Measurements from ENCODE around the gene MYOM3.
"Not testable (repeated sequence)": the region's sequence is repeated elsewhere in the genome, so short reads cannot be mapped to it uniquely, and the experiment has no call there.

MYOM3 gene

GRCh38 chr1:24048205-24048869 lies 63.6 kb downstream of the MYOM3 start:
- Histone ChIP-seq H3K4me3 (ENCODE audit: low read length) (no peak overlapping the region), H3K27ac (ENCODE audit: low read depth, low read length) (no peak overlapping the region), H3K4me2 (ENCODE audit: low read length) (no peak overlapping the region), H3K9me3 (ENCODE audit: control insufficient read depth, insufficient read depth, low read length) (no peaks in the 10 kb centered on the region), H3K36me3 (ENCODE audit: control insufficient read depth, low read length) (no peaks in the 10 kb centered on the region), H3K4me1 (ENCODE audit: control insufficient read depth, low read length) (no peaks in the 10 kb centered on the region), H3F3A (ENCODE audit: control insufficient read depth, insufficient read depth) (no peaks in the 10 kb centered on the region), H3K27me3 (ENCODE audit: control insufficient read depth, low read length) (0 out of 2 replicates have a peak, but pooled peaks cover 6% of the 10 kb centered on the region), H3K79me2 (ENCODE audit: control insufficient read depth, low read length) (no peaks in the 10 kb centered on the region), H3K9me2 (replicated peaks; ENCODE audit: control insufficient read depth, low read length) (no peaks in the 10 kb centered on the region), H4K20me1 (ENCODE audit: control insufficient read depth, insufficient read depth, low read depth, low read length) (no peaks in the 10 kb centered on the region)
- TF ChIP-seq EZH2phosphoT487 (IDR thresholded peaks at IDR 0.05; ENCODE audit: borderline replicate concordance, low read length) = no peak
- TF ChIP-seq CTCF (IDR thresholded peaks at IDR 0.05; ENCODE audit: low read depth, low read length, poor library complexity, severe bottlenecking) = no peak

DNA sequence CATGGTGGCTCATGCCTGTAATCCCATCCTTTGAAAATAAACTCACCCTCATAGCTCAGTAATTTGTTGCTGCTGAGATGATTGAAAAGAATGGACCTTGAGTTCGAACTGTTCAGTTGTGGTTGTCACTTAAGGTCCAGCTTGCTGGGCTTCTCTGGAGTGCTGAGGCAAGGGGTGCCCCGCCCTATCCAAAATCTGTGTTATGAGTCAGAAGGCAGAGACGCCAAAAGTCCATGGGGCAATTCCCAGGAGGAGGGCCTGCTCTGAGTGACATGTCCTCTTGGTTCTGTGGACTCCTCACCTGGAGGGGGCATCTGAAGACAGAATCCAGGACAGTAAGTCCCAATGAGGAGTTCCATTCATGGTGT lies 64.8 kb downstream of the MYOM3 start:
- H3K27me3 ChIP-seq (ENCODE audit: control insufficient read depth, low read length) = 0 out of 2 replicates have a peak, but pooled peaks cover 3% of the 10 kb centered on the region
- no peaks in the 10 kb centered on the region for H3K9me3 ChIP-seq (ENCODE audit: control insufficient read depth, insufficient read depth, low read length)
- H3K4me1 ChIP-seq (ENCODE audit: control insufficient read depth, low read length) = no peaks in the 10 kb centered on the region
- no peaks in the 10 kb centered on the region for H3F3A ChIP-seq (ENCODE audit: control insufficient read depth, insufficient read depth)
- H4K20me1 ChIP-seq (ENCODE audit: control insufficient read depth, insufficient read depth, low read depth, low read length) = no peaks in the 10 kb centered on the region
- no peak overlapping the region for H3K27ac ChIP-seq (ENCODE audit: low read depth, low read length)
- H3K36me3 ChIP-seq (ENCODE audit: control insufficient read depth, low read length) = no peaks in the 10 kb centered on the region
- no peak overlapping the region for H3K4me3 ChIP-seq (ENCODE audit: low read length)
- TF ChIP-seq CTCF (IDR thresholded peaks at IDR 0.05; ENCODE audit: low read depth, low read length, poor library complexity, severe bottlenecking) (no peak), EZH2phosphoT487 (IDR thresholded peaks at IDR 0.05; ENCODE audit: borderline replicate concordance, low read length) (no peak)
- H3K9me2 ChIP-seq (replicated peaks; ENCODE audit: control insufficient read depth, low read length) = no peaks in the 10 kb centered on the region
- no peak overlapping the region for H3K4me2 ChIP-seq (ENCODE audit: low read length)
- no peaks in the 10 kb centered on the region for H3K79me2 ChIP-seq (ENCODE audit: control insufficient read depth, low read length)

DNA sequence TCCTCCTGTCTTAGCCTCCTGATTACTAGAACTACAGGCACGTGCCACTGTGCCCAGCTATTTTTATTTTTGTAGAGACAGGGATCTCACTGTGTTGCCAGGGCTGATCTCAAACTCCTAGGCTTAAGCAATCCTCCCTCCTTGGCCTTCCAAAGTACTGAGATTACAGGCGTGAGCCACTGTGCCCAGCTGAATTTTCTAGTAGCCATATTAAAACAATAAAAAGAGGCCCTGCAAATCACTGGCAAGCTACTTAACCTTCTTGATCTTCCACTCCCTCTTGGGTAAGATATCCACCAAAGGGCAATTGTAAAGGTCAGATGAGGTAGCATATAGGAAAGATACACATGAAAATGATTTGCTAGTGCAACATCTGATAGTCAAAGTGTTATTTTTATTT lies 66.2 kb downstream of the MYOM3 start:
- no peaks in the 10 kb centered on the region for H3K9me2 ChIP-seq (replicated peaks; ENCODE audit: control insufficient read depth, low read length)
- H3K4me3 ChIP-seq (ENCODE audit: low read length) = no peak overlapping the region
- 0 out of 2 replicates have a peak, but pooled peaks cover 3% of the 10 kb centered on the region for H3K27me3 ChIP-seq (ENCODE audit: control insufficient read depth, low read length)
- no peaks in the 10 kb centered on the region for H4K20me1 ChIP-seq (ENCODE audit: control insufficient read depth, insufficient read depth, low read depth, low read length)
- H3K4me1 ChIP-seq (ENCODE audit: control insufficient read depth, low read length) = no peaks in the 10 kb centered on the region
- H3K79me2 ChIP-seq (ENCODE audit: control insufficient read depth, low read length) = no peaks in the 10 kb centered on the region
- no peak overlapping the region for H3K27ac ChIP-seq (ENCODE audit: low read depth, low read length)
- H3K9me3 ChIP-seq (ENCODE audit: control insufficient read depth, insufficient read depth, low read length) = no peaks in the 10 kb centered on the region
- no peaks in the 10 kb centered on the region for H3K36me3 ChIP-seq (ENCODE audit: control insufficient read depth, low read length)
- no peaks in the 10 kb centered on the region for H3F3A ChIP-seq (ENCODE audit: control insufficient read depth, insufficient read depth)
- no peak for TF ChIP-seq CTCF (IDR thresholded peaks at IDR 0.05; ENCODE audit: low read depth, low read length, poor library complexity, severe bottlenecking)
- no peak for TF ChIP-seq EZH2phosphoT487 (IDR thresholded peaks at IDR 0.05; ENCODE audit: borderline replicate concordance, low read length)
- no peak overlapping the region for H3K4me2 ChIP-seq (ENCODE audit: low read length)

- H3K27me3 ChIP-seq (ENCODE audit: control insufficient read depth, low read length); H3K4me2 ChIP-seq (ENCODE audit: low read length); H3K36me3 ChIP-seq (ENCODE audit: control insufficient read depth, low read length); H4K20me1 ChIP-seq (ENCODE audit: control insufficient read depth, insufficient read depth, low read depth, low read length); H3K4me1 ChIP-seq (ENCODE audit: control insufficient read depth, low read length); H3F3A ChIP-seq (ENCODE audit: control insufficient read depth, insufficient read depth); H3K9me3 ChIP-seq (ENCODE audit: control insufficient read depth, insufficient read depth, low read length); H3K79me2 ChIP-seq (ENCODE audit: control insufficient read depth, low read length); H3K9me2 ChIP-seq (replicated peaks; ENCODE audit: control insufficient read depth, low read length); H3K4me3 ChIP-seq (ENCODE audit: low read length); H3K27ac ChIP-seq (ENCODE audit: low read depth, low read length): not testable (repeated sequence)
Observed at GRCh38 chr1:24044672-24045071, 67.3 kb downstream of the MYOM3 start.

Data from DOHH2 (cell line).